Dendritic cell treated with granulocyte-macrophage colony-stimulating factor and Interleukin-4, amounts not matched to agents 40 ng/mL and 50 ng/mL, for 4 days (primary cell): ENCODE data around the gene TMEM87A.
"Not testable (repeated sequence)": the region's sequence is repeated elsewhere in the genome, so short reads cannot be mapped to it uniquely, and the experiment has no call there.

Source experiments
- H3K27ac Mint-ChIP-seq: one replicate; pipeline ENCODE4 v1.8.0; 2022; ENCODE audit warnings: mild to moderate bottlenecking, mixed read lengths
- H3K27me3 Mint-ChIP-seq: one replicate; pipeline ENCODE4 v1.8.0; 2022; ENCODE audit warnings: mild to moderate bottlenecking, mixed read lengths
- H3K36me3 Mint-ChIP-seq: one replicate; pipeline ENCODE4 v1.8.0; 2022; ENCODE audit warnings: low read depth, mixed read lengths
- H3K4me1 Mint-ChIP-seq: one replicate; pipeline ENCODE4 v1.8.0; 2022; ENCODE audit warnings: low read depth, mixed read lengths
- H3K4me3 Mint-ChIP-seq: one replicate; pipeline ENCODE4 v1.8.0; 2022; ENCODE audit warnings: mild to moderate bottlenecking, moderate library complexity, mixed read lengths
- H3K9me3 Mint-ChIP-seq: one replicate; pipeline ENCODE4 v1.8.0; 2022; ENCODE audit warnings: mixed read lengths
- intact Hi-C: fragments of 100-400 bp; cut with micrococcal nuclease; formaldehyde crosslinking; loops from one replicate; pipeline ENCODE4 v1.15.0; 2022

Gene TMEM87A

GRCh38 chr15:42272939-42273899 lies at the start of gene TMEM87A, which contains the start of gene GANC:
Gene TMEM87A, minus strand, starts transcription at chr15:42273433. Its CDS starts 35 bp downstream, at chr15:42273398.
Gene GANC, plus strand, starts transcription at chr15:42273201. Its CDS starts 1,281 bp downstream, at chr15:42274482.
- peaks cover 40% of the 10 kb centered on the region for H3K4me1 Mint-ChIP-seq
- peak within 1 kb of the TSS; percentile 96 for H3K27ac Mint-ChIP-seq
- H3K9me3 Mint-ChIP-seq: no peaks in the 10 kb centered on the region
- no peaks in the 10 kb centered on the region for H3K27me3 Mint-ChIP-seq
- H3K4me3 Mint-ChIP-seq: peak within 1 kb of the TSS; percentile 95
- intact Hi-C loops: loop anchor here (1.0 to 10.0 kb wide), 3 partner anchors 65 to 302 kb away; partner anchors contain the start of genes HAUS2, LRRC57, STARD9 and VPS39
- peaks cover 61% of the 10 kb centered on the region for H3K36me3 Mint-ChIP-seq

- Mint-ChIP-seq H3K36me3 (peaks cover 84% of the 10 kb centered on the region), H3K4me1 (no peaks in the 10 kb centered on the region), H3K4me3 (no peak overlapping the region), H3K27ac (no peak overlapping the region), H3K27me3 (no peaks in the 10 kb centered on the region), H3K9me3 (no peaks in the 10 kb centered on the region)
- intact Hi-C loops: no loop called here
Observed at GRCh38 chr15:42319206-42319605, 46.0 kb upstream of the TMEM87A start.

- intact Hi-C loops, H3K27ac Mint-ChIP-seq, H3K4me3 Mint-ChIP-seq, H3K9me3 Mint-ChIP-seq, H3K4me1 Mint-ChIP-seq, H3K27me3 Mint-ChIP-seq: not testable (repeated sequence)
- H3K36me3 Mint-ChIP-seq: peaks cover 84% of the 10 kb centered on the region
Observed at GRCh38 chr15:42316282-42316805, 43.1 kb upstream of the TMEM87A start.

DNA sequence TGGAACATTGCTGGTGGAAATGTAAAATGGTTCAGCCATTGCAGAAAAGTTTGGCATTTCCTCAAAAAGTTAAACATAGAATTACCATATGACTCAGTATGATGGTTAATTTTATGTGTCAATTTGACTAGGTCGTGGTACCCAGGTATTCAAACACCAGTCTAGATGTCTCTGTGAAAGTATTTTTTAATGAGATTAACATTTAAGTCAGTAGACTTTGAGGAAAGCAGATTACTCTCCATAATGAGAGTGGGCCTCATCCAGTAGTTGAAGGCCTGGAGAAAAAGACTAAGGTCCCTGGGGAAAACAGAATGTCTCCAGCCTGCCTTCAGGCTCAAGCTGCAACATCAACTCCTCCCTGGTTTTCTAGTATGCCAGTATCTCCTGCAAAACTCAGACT lies 42.3 kb upstream of the TMEM87A start:
- no peak overlapping the region for H3K27ac Mint-ChIP-seq
- intact Hi-C loops: no loop called here
- H3K4me3 Mint-ChIP-seq: no peak overlapping the region
- H3K27me3 Mint-ChIP-seq: no peaks in the 10 kb centered on the region
- H3K9me3 Mint-ChIP-seq: no peaks in the 10 kb centered on the region
- no peaks in the 10 kb centered on the region for H3K4me1 Mint-ChIP-seq
- H3K36me3 Mint-ChIP-seq: peaks cover 84% of the 10 kb centered on the region

- no peak overlapping the region for H3K4me3 Mint-ChIP-seq
- H3K27ac Mint-ChIP-seq: no peak overlapping the region
- no peaks in the 10 kb centered on the region for H3K27me3 Mint-ChIP-seq
- no peaks in the 10 kb centered on the region for H3K9me3 Mint-ChIP-seq
- intact Hi-C loops: no loop called here
- H3K4me1 Mint-ChIP-seq: no peaks in the 10 kb centered on the region
- H3K36me3 Mint-ChIP-seq: peaks cover 87% of the 10 kb centered on the region
Observed at GRCh38 chr15:42314818-42315217, 41.6 kb upstream of the TMEM87A start.

GRCh38 chr15:42313463-42313862 lies 40.2 kb upstream of the TMEM87A start:
- no peak overlapping the region for H3K27ac Mint-ChIP-seq
- H3K4me1 Mint-ChIP-seq: no peaks in the 10 kb centered on the region
- H3K27me3 Mint-ChIP-seq: no peaks in the 10 kb centered on the region
- H3K36me3 Mint-ChIP-seq: peaks cover 92% of the 10 kb centered on the region
- intact Hi-C loops: no loop called here
- H3K4me3 Mint-ChIP-seq: no peak overlapping the region
- H3K9me3 Mint-ChIP-seq: no peaks in the 10 kb centered on the region

DNA sequence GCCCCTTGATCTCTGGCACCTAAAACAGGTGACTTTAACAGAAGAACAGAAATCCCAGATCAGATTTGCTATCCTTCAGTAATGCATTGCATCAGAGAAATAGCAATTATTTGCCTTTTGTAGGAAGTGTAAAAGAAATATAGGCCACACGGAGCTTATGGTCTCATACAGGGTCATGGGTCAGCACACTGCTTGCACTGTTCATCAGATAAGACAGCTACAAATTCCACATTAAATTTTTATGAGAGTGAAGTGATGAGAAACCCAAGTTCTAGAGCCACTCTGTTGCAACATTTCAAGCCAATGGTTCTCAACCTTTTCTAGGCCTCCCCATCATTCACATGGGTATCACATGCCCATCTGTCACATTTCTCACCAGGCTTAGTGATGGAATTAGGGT lies 33.4 kb upstream of the TMEM87A start:
- H3K27ac Mint-ChIP-seq: no peak overlapping the region
- peaks cover 27% of the 10 kb centered on the region for H3K9me3 Mint-ChIP-seq
- no peak overlapping the region for H3K4me3 Mint-ChIP-seq
- H3K27me3 Mint-ChIP-seq: no peaks in the 10 kb centered on the region
- intact Hi-C loops: no loop called here
- H3K4me1 Mint-ChIP-seq: no peaks in the 10 kb centered on the region
- peaks cover 71% of the 10 kb centered on the region for H3K36me3 Mint-ChIP-seq

- H3K27ac Mint-ChIP-seq, intact Hi-C loops, H3K27me3 Mint-ChIP-seq, H3K4me1 Mint-ChIP-seq, H3K4me3 Mint-ChIP-seq: not testable (repeated sequence)
- Mint-ChIP-seq H3K9me3 (peaks cover 48% of the 10 kb centered on the region), H3K36me3 (peaks cover 68% of the 10 kb centered on the region)
Observed at GRCh38 chr15:42301004-42301403, 27.8 kb upstream of the TMEM87A start.

DNA sequence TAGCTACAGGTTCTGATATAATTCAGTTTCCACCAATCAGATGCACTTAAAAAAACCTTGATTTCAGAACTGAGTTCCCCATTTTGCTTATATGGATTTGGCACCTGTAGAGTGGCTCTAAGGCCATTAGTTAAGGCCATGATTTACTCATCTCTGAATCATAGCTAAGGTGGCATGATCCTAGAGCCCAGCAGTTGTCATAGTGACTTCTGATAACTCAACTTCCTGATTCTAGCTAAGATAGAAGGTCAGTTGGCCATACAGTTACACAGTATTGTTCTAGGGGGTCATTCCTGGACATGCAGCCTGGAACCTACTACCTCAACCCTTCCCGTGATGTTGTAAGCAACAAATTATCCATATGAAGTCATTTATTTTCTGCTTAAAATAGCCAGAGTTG lies 15.9 kb upstream of the TMEM87A start:
- H3K9me3 Mint-ChIP-seq: no peaks in the 10 kb centered on the region
- H3K27ac Mint-ChIP-seq: no peak overlapping the region
- no peak overlapping the region for H3K4me3 Mint-ChIP-seq
- peaks cover 97% of the 10 kb centered on the region for H3K36me3 Mint-ChIP-seq
- intact Hi-C loops: no loop called here
- H3K27me3 Mint-ChIP-seq: no peaks in the 10 kb centered on the region
- peaks cover 5% of the 10 kb centered on the region for H3K4me1 Mint-ChIP-seq

DNA sequence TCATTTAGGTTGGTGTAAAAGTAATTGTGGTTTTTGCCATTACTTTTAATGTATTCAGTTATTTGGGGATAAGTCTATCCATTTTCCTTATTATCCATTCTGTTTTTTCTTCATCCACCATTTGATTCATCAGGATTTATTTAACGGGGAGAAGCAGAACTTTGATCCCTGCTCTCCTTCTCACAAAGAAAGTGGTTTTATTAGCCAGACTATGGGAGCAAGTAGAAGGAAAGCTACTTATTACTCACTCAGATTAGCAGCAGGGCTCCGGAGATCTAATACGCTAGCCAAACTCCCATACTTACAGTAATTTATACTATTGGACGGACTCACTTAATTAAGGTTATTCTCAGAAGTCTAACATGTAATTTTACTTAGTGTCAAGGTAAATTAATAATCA lies 14.7 kb upstream of the TMEM87A start:
- no peak overlapping the region for H3K27ac Mint-ChIP-seq

GRCh38 chr15:42286445-42287029 lies 13.3 kb upstream of the TMEM87A start:
- peaks cover 97% of the 10 kb centered on the region for H3K36me3 Mint-ChIP-seq
- intact Hi-C loops: no loop called here
- peaks cover 5% of the 10 kb centered on the region for H3K4me1 Mint-ChIP-seq
- H3K27me3 Mint-ChIP-seq: no peaks in the 10 kb centered on the region
- H3K4me3 Mint-ChIP-seq: no peak overlapping the region
- no peaks in the 10 kb centered on the region for H3K9me3 Mint-ChIP-seq
- H3K27ac Mint-ChIP-seq: no peak overlapping the region

More for the DNA sequence above, 14.7 kb upstream of the TMEM87A start:
- Mint-ChIP-seq H3K36me3 (peaks cover 97% of the 10 kb centered on the region), H3K9me3 (no peaks in the 10 kb centered on the region), H3K4me1 (peaks cover 5% of the 10 kb centered on the region), H3K27me3 (no peaks in the 10 kb centered on the region), H3K4me3 (no peak overlapping the region)
- intact Hi-C loops: no loop called here

DNA sequence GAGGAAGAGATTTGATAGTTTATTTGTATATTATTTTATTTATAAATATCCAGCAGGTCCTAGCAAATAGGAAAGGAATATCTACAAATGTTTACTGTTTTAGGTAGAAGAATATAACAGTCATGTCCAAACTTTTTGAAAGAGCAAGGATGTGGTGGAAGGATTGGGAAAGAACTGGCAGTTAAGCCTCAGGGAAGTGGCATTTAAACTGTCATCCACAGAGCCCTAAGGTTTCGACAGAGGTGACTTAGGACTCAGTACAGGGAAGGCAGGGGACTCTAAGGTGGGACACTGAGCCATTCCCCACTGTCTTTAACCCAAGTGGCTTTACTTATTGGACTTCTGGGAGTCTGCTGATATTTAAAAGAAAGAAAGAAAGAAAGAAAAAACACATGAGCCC lies 11.8 kb upstream of the TMEM87A start:
- no peak overlapping the region for H3K27ac Mint-ChIP-seq
- intact Hi-C loops: no loop called here
- no peaks in the 10 kb centered on the region for H3K9me3 Mint-ChIP-seq
- peaks cover 97% of the 10 kb centered on the region for H3K36me3 Mint-ChIP-seq
- H3K4me1 Mint-ChIP-seq: peaks cover 11% of the 10 kb centered on the region
- no peak overlapping the region for H3K4me3 Mint-ChIP-seq
- no peaks in the 10 kb centered on the region for H3K27me3 Mint-ChIP-seq

DNA sequence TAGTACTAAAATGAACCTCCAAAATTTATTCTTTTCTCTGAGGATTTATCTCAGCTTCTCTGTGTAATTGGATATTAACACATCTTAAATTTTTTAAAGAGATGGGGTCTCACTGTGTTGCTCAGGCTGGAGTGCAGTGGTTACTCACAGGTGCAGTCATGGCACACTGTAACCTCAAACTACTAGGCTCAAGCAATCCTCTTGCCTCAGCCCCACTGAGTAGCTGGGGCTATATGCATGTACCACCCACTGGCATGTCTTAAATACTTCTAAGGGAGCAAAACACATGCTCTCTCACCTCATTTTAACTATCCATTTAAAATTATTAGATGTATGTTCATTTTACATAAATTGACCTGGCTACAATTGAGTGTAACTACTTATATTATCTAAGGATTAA lies 11.3 kb upstream of the TMEM87A start:
- Mint-ChIP-seq H3K4me3 (no peak overlapping the region), H3K36me3 (peaks cover 96% of the 10 kb centered on the region), H3K27me3 (no peaks in the 10 kb centered on the region), H3K9me3 (no peaks in the 10 kb centered on the region), H3K4me1 (peaks cover 16% of the 10 kb centered on the region), H3K27ac (no peak overlapping the region)
- intact Hi-C loops: no loop called here

- Mint-ChIP-seq H3K4me3 (no peak overlapping the region), H3K9me3 (no peaks in the 10 kb centered on the region), H3K36me3 (peaks cover 92% of the 10 kb centered on the region), H3K4me1 (peaks cover 25% of the 10 kb centered on the region), H3K27ac (no peak overlapping the region), H3K27me3 (no peaks in the 10 kb centered on the region)
- intact Hi-C loops: no loop called here
Observed at GRCh38 chr15:42283671-42284070, 10.4 kb upstream of the TMEM87A start.
